ENCODE measurements around the gene AKT2.

AKT2 gene

GRCh38 chr19:40265055-40265762 is 19.9 kb downstream of the AKT2 start:
- H4K20me1 ChIP-seq (ENCODE audit: insufficient read depth, low read length), result peaks cover 66% of the 10 kb centered on the region
- TF ChIP-seq CTCF (IDR thresholded peaks at IDR 0.05; ENCODE audit: borderline replicate concordance, extremely low read depth, low read length, poor library complexity, severe bottlenecking) (no peak), EZH2 (IDR thresholded peaks at IDR 0.05; ENCODE audit: borderline replicate concordance, low read depth, low read length, severe bottlenecking) (no peak)
- no peak overlapping the region for H3K4me3 ChIP-seq (ENCODE audit: low read depth in 1 of 2, low read length in 2 of 2)
- no peak overlapping the region for H3K27ac ChIP-seq (ENCODE audit: low read length)
- no peaks in the 10 kb centered on the region for H3K27me3 ChIP-seq (ENCODE audit: insufficient read depth, low read length, poor library complexity)
- H3K4me1 ChIP-seq (ENCODE audit: insufficient read depth, low read length), result no peaks in the 10 kb centered on the region
- no peak overlapping the region for H3K9ac ChIP-seq (ENCODE audit: low read depth, low read length)
- no peak for ATAC-seq (ENCODE audit: insufficient read depth, low read depth)
- H3K79me2 ChIP-seq (ENCODE audit: insufficient read depth, low read length), result peaks cover 86% of the 10 kb centered on the region
- no peak overlapping the region for H3K4me2 ChIP-seq (ENCODE audit: insufficient read depth, low read length)
- H2AFZ ChIP-seq (ENCODE audit: low read depth, low read length), result no peak overlapping the region
- DNase-seq, result no peak
- no peaks in the 10 kb centered on the region for H3K9me3 ChIP-seq (ENCODE audit: insufficient read depth, low read length, severe bottlenecking)
- peaks cover 51% of the 10 kb centered on the region for H3K36me3 ChIP-seq (ENCODE audit: insufficient read depth, low read length)

- Histone ChIP-seq H3K4me3 (ENCODE audit: low read depth in 1 of 2, low read length in 2 of 2) (no peak overlapping the region), H3K9me3 (ENCODE audit: insufficient read depth, low read length, severe bottlenecking) (no peaks in the 10 kb centered on the region), H3K27ac (ENCODE audit: low read length) (no peak overlapping the region), H3K27me3 (ENCODE audit: insufficient read depth, low read length, poor library complexity) (no peaks in the 10 kb centered on the region), H3K9ac (ENCODE audit: low read depth, low read length) (no peak overlapping the region), H3K79me2 (ENCODE audit: insufficient read depth, low read length) (peaks cover 85% of the 10 kb centered on the region), H3K4me2 (ENCODE audit: insufficient read depth, low read length) (no peak overlapping the region), H3K4me1 (ENCODE audit: insufficient read depth, low read length) (no peaks in the 10 kb centered on the region), H3K36me3 (ENCODE audit: insufficient read depth, low read length) (peaks cover 47% of the 10 kb centered on the region), H2AFZ (ENCODE audit: low read depth, low read length) (no peak overlapping the region), H4K20me1 (ENCODE audit: insufficient read depth, low read length) (peaks cover 66% of the 10 kb centered on the region)
- no peak for ATAC-seq (ENCODE audit: insufficient read depth, low read depth)
- TF ChIP-seq CTCF (IDR thresholded peaks at IDR 0.05; ENCODE audit: borderline replicate concordance, extremely low read depth, low read length, poor library complexity, severe bottlenecking) (no peak), EZH2 (IDR thresholded peaks at IDR 0.05; ENCODE audit: borderline replicate concordance, low read depth, low read length, severe bottlenecking) (no peak)
- DNase-seq, result no peak
Observed at GRCh38 chr19:40264314-40265054, 20.7 kb downstream of the AKT2 start.

- Histone ChIP-seq H3K4me3 (ENCODE audit: low read depth in 1 of 2, low read length in 2 of 2) (no peak overlapping the region), H3K9ac (ENCODE audit: low read depth, low read length) (no peak overlapping the region), H3K9me3 (ENCODE audit: insufficient read depth, low read length, severe bottlenecking) (no peaks in the 10 kb centered on the region), H2AFZ (ENCODE audit: low read depth, low read length) (no peak overlapping the region), H3K27me3 (ENCODE audit: insufficient read depth, low read length, poor library complexity) (no peaks in the 10 kb centered on the region), H3K4me1 (ENCODE audit: insufficient read depth, low read length) (no peaks in the 10 kb centered on the region), H3K79me2 (ENCODE audit: insufficient read depth, low read length) (peaks cover 87% of the 10 kb centered on the region), H3K4me2 (ENCODE audit: insufficient read depth, low read length) (no peak overlapping the region), H3K27ac (ENCODE audit: low read length) (no peak overlapping the region), H3K36me3 (ENCODE audit: insufficient read depth, low read length) (peaks cover 46% of the 10 kb centered on the region), H4K20me1 (ENCODE audit: insufficient read depth, low read length) (peaks cover 60% of the 10 kb centered on the region)
- no peak for ATAC-seq (ENCODE audit: insufficient read depth, low read depth)
- no peak for DNase-seq
- no peak for TF ChIP-seq CTCF (IDR thresholded peaks at IDR 0.05; ENCODE audit: borderline replicate concordance, extremely low read depth, low read length, poor library complexity, severe bottlenecking)
- no peak for TF ChIP-seq EZH2 (IDR thresholded peaks at IDR 0.05; ENCODE audit: borderline replicate concordance, low read depth, low read length, severe bottlenecking)
Observed at GRCh38 chr19:40263440-40264313, 21.5 kb downstream of the AKT2 start.
